HG03558 (cell line): ENCODE measurements around the gene SPEF1.

Experiments
- ATAC-seq: cut with Tn5 transposase; IDR thresholded peaks from one replicate; pipeline ENCODE4 v1.9.1; 2021; ENCODE audit warnings: moderate number of reproducible peaks; ENCODE audit not compliant: unreplicated experiment; ENCODE audit errors: extremely low read depth

SPEF1 gene

GRCh38 chr20:3752386-3752759 lies 28.9 kb downstream of the SPEF1 start:
- ATAC-seq, result no peak

- ATAC-seq, result no peak
Measured at GRCh38 chr20:3751675-3752385, 29.4 kb downstream of the SPEF1 start.

GRCh38 chr20:3751305-3751674 lies 30.0 kb downstream of the SPEF1 start:
- ATAC-seq, result no peak

- no peak for ATAC-seq
Measured at GRCh38 chr20:3749689-3750531, 31.3 kb downstream of the SPEF1 start.

- no peak for ATAC-seq
Measured at GRCh38 chr20:3749087-3749688, 32.1 kb downstream of the SPEF1 start.

- ATAC-seq, result no peak
Measured at GRCh38 chr20:3748073-3748472, 33.2 kb downstream of the SPEF1 start.

GRCh38 chr20:3747471-3747870 lies 33.8 kb downstream of the SPEF1 start:
- no peak for ATAC-seq

GRCh38 chr20:3745686-3746173 lies 35.5 kb downstream of the SPEF1 start:
- no peak for ATAC-seq

- ATAC-seq, result no peak
Measured at GRCh38 chr20:3744806-3745685, 36.2 kb downstream of the SPEF1 start.

GRCh38 chr20:3744037-3744436 lies 37.2 kb downstream of the SPEF1 start:
- no peak for ATAC-seq

GRCh38 chr20:3743251-3743650 lies 38.0 kb downstream of the SPEF1 start:
- ATAC-seq, result no peak

- ATAC-seq, result no peak
Measured at GRCh38 chr20:3741836-3742458, 39.3 kb downstream of the SPEF1 start.

- ATAC-seq, result no peak
Measured at GRCh38 chr20:3740615-3741301, 40.5 kb downstream of the SPEF1 start.

- no peak for ATAC-seq
Measured at GRCh38 chr20:3739926-3740451, 41.3 kb downstream of the SPEF1 start.

GRCh38 chr20:3739054-3739925 lies 42.0 kb downstream of the SPEF1 start:
- ATAC-seq, result no peak

GRCh38 chr20:3738111-3739053 lies 42.9 kb downstream of the SPEF1 start:
- no peak for ATAC-seq

- no peak for ATAC-seq
Measured at GRCh38 chr20:3735768-3736167, 45.5 kb downstream of the SPEF1 start.
